HL-60 (cell line): ENCODE results near the gene MEGF10.
"Not testable (repeated sequence)": the region's sequence is repeated elsewhere in the genome, so short reads cannot be mapped to it uniquely, and the experiment has no call there.

Experiments
- DNase-seq, 2 experiments: peaks; one replicate each; pipeline ENCODE4 v3.0.0-alpha.2; 2010 to 2020; ENCODE audit warnings: low read depth in 1 of 2, low spot score in 1 of 2
- H3K27ac ChIP-seq: fragments of 250-450 bp; sonication (Bioruptor Pico); replicated peaks from 2 replicates; pipeline ENCODE4 v1.5.1; 2020; ENCODE audit warnings: mild to moderate bottlenecking, moderate library complexity
- H3K27me3 ChIP-seq: fragments of 250-450 bp; sonication (Bioruptor Pico); 2 replicates; pipeline ENCODE4 v1.5.1; 2021; ENCODE audit warnings: mild to moderate bottlenecking, moderate library complexity; ENCODE audit not compliant: insufficient read depth, poor library complexity, severe bottlenecking
- H3K4me3 ChIP-seq: replicated peaks from 2 replicates; pipeline ENCODE4 v1.5.1; 2011; ENCODE audit warnings: mild to moderate bottlenecking, control low read depth, low read length; ENCODE audit not compliant: insufficient read depth
- CTCF ChIP-seq: IDR thresholded peaks from one replicate; pipeline ENCODE4 v1.5.1; 2011; ENCODE audit warnings: low read length, control low read depth, inconsistent platforms; ENCODE audit not compliant: insufficient read depth
- GABPA ChIP-seq: IDR thresholded peaks from 2 replicates; pipeline ENCODE4 v1.6.1; 2012; ENCODE audit warnings: low read depth
- POLR2AphosphoS5 ChIP-seq: IDR thresholded peaks from 2 replicates; pipeline ENCODE4 v1.6.1; 2012; ENCODE audit warnings: low read depth
- REST ChIP-seq: IDR thresholded peaks from 2 replicates; pipeline ENCODE4 v1.6.1; 2012; ENCODE audit warnings: low read depth; ENCODE audit not compliant: insufficient replicate concordance
- SPI1 ChIP-seq: IDR thresholded peaks from 2 replicates; pipeline ENCODE4 v1.6.1; 2012; ENCODE audit warnings: low read depth, mild to moderate bottlenecking, borderline replicate concordance

MEGF10 gene

GRCh38 chr5:127307868-127308267 is 17.3 kb downstream of the MEGF10 start:
- Histone ChIP-seq H3K27me3 (no peaks in the 10 kb centered on the region), H3K27ac (no peak overlapping the region), H3K4me3 (no peak overlapping the region)
- TF ChIP-seq REST (no peak), CTCF (no peak)
- no peak for DNase-seq

- not testable (repeated sequence) for DNase-seq, H3K27me3 ChIP-seq, H3K27ac ChIP-seq, H3K4me3 ChIP-seq
Measured at GRCh38 chr5:127308325-127308724, 17.7 kb downstream of the MEGF10 start.

- DNase-seq, result no peak
- TF ChIP-seq POLR2AphosphoS5 (no peak), CTCF (no peak), GABPA (no peak), SPI1 (no peak), REST (no peak)
- Histone ChIP-seq H3K27ac (no peak overlapping the region), H3K27me3 (no peaks in the 10 kb centered on the region), H3K4me3 (no peak overlapping the region)
Measured at GRCh38 chr5:127308945-127309344, 18.3 kb downstream of the MEGF10 start.

- Histone ChIP-seq H3K27ac (no peak overlapping the region), H3K4me3 (no peak overlapping the region), H3K27me3 (no peaks in the 10 kb centered on the region)
- DNase-seq, result no peak
- TF ChIP-seq CTCF, result no peak
- no peak for TF ChIP-seq POLR2AphosphoS5
- TF ChIP-seq GABPA, result no peak
- no peak for TF ChIP-seq SPI1
- no peak for TF ChIP-seq REST
Measured at GRCh38 chr5:127311349-127311748, 20.8 kb downstream of the MEGF10 start.
